HepG2 (cell line): Measurements from ENCODE around the gene ARHGAP22. TPM values are rescaled to one million over a fixed set of nuclear protein-coding genes. Genes with fewer than 3 reads are reported as not detected.

Source experiments
- FOXK2 ChIP-seq: fragments of 450-650 bp; IDR thresholded peaks from 2 replicates; pipeline ENCODE4 v1.6.1; 2016
- ZNF224 ChIP-seq: sonication (generic); formaldehyde crosslinking; IDR thresholded peaks from 2 replicates; pipeline ENCODE4 v1.5.0; 2020; ENCODE audit warnings: mild to moderate bottlenecking, missing genetic modification reagents
- ZNF629 ChIP-seq: sonication (generic); formaldehyde crosslinking; conservative IDR thresholded peaks from 2 replicates; pipeline ENCODE4 v1.5.0; 2020; ENCODE audit warnings: missing genetic modification reagents
- polyA plus RNA-seq, 8 experiments: library from polyadenylated mRNA; depleted of rRNA in 3 of 8; stranded (reverse) in 7 of 8; unstranded in 1 of 8; fragments of >200 nt; fragmentation: Illumina TruSeq in 4 of 8; extraction: Trizol in 4 of 8; gene quantifications; 2 replicates each; pipeline versions ENCODE4 v1.2.1 to v1.2.3, GENCODE V29; 2011 to 2016; ENCODE audit warnings: low read depth in 4 of 8, missing spikeins in 1 of 8, mixed read lengths in 1 of 8; ENCODE audit not compliant: insufficient read depth in 1 of 8
- total RNA-seq, 5 experiments: library from RNA; depleted of rRNA; stranded (reverse); fragments of >200 nt; fragmentation: Illumina TruSeq; extraction: Trizol; gene quantifications; 2 replicates each; pipeline ENCODE4 v1.2.3, GENCODE V29; 2016; ENCODE audit warnings: low read depth in 1 of 5
- TF ChIP-seq, protein P1 (sequence below): sonication (generic); formaldehyde crosslinking; IDR thresholded peaks from 2 replicates; pipeline ENCODE4 v1.4.0; 2020; ENCODE audit warnings: mild to moderate bottlenecking, missing genetic modification reagents
- TF ChIP-seq, protein P2 (sequence below): sonication (generic); formaldehyde crosslinking; IDR thresholded peaks from 2 replicates; pipeline ENCODE4; 2020; ENCODE audit warnings: missing genetic modification reagents, mild to moderate bottlenecking, borderline replicate concordance
- TF ChIP-seq, protein P3 (sequence below): sonication (generic); formaldehyde crosslinking; IDR thresholded peaks from 2 replicates; pipeline ENCODE4 v1.5.1; 2020; ENCODE audit warnings: missing genetic modification reagents, mild to moderate bottlenecking, borderline replicate concordance

The ARHGAP22 gene
- total and polyA plus RNA-seq, 2 of the 13 experiments (the other 11 are each of a cell fraction or from before 2014, with no cell fraction given) = 0.08 to 0.38 TPM

DNA sequence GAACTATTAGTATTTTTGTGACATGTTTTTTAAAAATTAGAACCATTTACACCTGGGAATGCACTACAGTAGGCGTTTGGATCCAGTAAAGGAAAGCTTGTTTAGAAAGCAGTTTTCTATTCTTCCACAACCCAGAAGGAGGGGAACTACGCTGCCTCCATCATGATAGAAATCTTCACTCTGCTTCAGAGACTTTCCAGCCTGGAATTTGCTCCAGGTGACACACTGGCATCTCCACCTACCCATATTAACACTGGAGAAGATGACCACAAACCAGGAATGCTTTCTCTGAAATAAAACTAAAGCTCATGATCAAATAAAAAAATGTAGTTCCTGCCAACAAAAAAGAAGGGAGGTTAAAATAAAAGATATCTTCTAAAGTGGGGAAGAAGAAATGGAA, 66.3 kb downstream of the ARHGAP22 start (continued):
- TF ChIP-seq, protein P1, sequence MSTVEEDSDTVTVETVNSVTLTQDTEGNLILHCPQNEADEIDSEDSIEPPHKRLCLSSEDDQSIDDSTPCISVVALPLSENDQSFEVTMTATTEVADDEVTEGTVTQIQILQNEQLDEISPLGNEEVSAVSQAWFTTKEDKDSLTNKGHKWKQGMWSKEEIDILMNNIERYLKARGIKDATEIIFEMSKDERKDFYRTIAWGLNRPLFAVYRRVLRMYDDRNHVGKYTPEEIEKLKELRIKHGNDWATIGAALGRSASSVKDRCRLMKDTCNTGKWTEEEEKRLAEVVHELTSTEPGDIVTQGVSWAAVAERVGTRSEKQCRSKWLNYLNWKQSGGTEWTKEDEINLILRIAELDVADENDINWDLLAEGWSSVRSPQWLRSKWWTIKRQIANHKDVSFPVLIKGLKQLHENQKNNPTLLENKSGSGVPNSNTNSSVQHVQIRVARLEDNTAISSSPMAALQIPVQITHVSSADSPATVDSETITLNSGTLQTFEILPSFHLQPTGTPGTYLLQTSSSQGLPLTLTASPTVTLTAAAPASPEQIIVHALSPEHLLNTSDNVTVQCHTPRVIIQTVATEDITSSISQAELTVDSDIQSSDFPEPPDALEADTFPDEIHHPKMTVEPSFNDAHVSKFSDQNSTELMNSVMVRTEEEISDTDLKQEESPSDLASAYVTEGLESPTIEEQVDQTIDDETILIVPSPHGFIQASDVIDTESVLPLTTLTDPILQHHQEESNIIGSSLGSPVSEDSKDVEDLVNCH = no peak
- no peak for TF ChIP-seq ZNF629
- no peak for TF ChIP-seq ZNF224 (CRISPR knock-in tag)
- TF ChIP-seq, protein P2, sequence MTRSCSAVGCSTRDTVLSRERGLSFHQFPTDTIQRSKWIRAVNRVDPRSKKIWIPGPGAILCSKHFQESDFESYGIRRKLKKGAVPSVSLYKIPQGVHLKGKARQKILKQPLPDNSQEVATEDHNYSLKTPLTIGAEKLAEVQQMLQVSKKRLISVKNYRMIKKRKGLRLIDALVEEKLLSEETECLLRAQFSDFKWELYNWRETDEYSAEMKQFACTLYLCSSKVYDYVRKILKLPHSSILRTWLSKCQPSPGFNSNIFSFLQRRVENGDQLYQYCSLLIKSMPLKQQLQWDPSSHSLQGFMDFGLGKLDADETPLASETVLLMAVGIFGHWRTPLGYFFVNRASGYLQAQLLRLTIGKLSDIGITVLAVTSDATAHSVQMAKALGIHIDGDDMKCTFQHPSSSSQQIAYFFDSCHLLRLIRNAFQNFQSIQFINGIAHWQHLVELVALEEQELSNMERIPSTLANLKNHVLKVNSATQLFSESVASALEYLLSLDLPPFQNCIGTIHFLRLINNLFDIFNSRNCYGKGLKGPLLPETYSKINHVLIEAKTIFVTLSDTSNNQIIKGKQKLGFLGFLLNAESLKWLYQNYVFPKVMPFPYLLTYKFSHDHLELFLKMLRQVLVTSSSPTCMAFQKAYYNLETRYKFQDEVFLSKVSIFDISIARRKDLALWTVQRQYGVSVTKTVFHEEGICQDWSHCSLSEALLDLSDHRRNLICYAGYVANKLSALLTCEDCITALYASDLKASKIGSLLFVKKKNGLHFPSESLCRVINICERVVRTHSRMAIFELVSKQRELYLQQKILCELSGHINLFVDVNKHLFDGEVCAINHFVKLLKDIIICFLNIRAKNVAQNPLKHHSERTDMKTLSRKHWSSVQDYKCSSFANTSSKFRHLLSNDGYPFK = no peak
- no peak for TF ChIP-seq FOXK2
- TF ChIP-seq, protein P3, sequence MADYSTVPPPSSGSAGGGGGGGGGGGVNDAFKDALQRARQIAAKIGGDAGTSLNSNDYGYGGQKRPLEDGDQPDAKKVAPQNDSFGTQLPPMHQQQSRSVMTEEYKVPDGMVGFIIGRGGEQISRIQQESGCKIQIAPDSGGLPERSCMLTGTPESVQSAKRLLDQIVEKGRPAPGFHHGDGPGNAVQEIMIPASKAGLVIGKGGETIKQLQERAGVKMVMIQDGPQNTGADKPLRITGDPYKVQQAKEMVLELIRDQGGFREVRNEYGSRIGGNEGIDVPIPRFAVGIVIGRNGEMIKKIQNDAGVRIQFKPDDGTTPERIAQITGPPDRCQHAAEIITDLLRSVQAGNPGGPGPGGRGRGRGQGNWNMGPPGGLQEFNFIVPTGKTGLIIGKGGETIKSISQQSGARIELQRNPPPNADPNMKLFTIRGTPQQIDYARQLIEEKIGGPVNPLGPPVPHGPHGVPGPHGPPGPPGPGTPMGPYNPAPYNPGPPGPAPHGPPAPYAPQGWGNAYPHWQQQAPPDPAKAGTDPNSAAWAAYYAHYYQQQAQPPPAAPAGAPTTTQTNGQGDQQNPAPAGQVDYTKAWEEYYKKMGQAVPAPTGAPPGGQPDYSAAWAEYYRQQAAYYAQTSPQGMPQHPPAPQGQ (CRISPR knock-in tag) = no peak
- TF ChIP-seq, all 625 proteins: peak for 0
